GM18861 (cell line): ENCODE data around the gene MARCKSL1.
"Not testable (repeated sequence)": the region's sequence is repeated elsewhere in the genome, so short reads cannot be mapped to it uniquely, and the experiment has no call there.

Source experiments
- ATAC-seq: cut with Tn5 transposase; IDR thresholded peaks from one replicate; pipeline ENCODE4 v1.9.1; 2021; ENCODE audit not compliant: unreplicated experiment

MARCKSL1 gene

GRCh38 chr1:32334274-32334861 lies 1.7 kb downstream of the MARCKSL1 start:
- no peak for ATAC-seq

- no peak for ATAC-seq
These were observed 2.6 kb downstream of the MARCKSL1 start for GRCh38 chr1:32333251-32333963.

GRCh38 chr1:32332290-32333079 lies 3.5 kb downstream of the MARCKSL1 start:
- ATAC-seq = no peak

- no peak for ATAC-seq
These were observed 4.5 kb downstream of the MARCKSL1 start for GRCh38 chr1:32331549-32331948.

- no peak for ATAC-seq
These were observed 5.4 kb downstream of the MARCKSL1 start for GRCh38 chr1:32330558-32331151.

- no peak for ATAC-seq
These were observed 6.0 kb downstream of the MARCKSL1 start for GRCh38 chr1:32329931-32330466.

GRCh38 chr1:32327204-32327603 lies 8.8 kb downstream of the MARCKSL1 start:
- no peak for ATAC-seq

GRCh38 chr1:32321712-32322291 lies 14.2 kb downstream of the MARCKSL1 start:
- ATAC-seq = no peak

GRCh38 chr1:32318127-32318869 lies 17.7 kb downstream of the MARCKSL1 start:
- ATAC-seq = no peak

GRCh38 chr1:32316903-32317277 lies 19.1 kb downstream of the MARCKSL1 start:
- no peak for ATAC-seq

GRCh38 chr1:32311709-32312393 lies 24.2 kb downstream of the MARCKSL1 start:
- ATAC-seq = no peak

- ATAC-seq = no peak
These were observed 26.1 kb downstream of the MARCKSL1 start for GRCh38 chr1:32309960-32310359.

- no peak for ATAC-seq
These were observed 28.7 kb downstream of the MARCKSL1 start for GRCh38 chr1:32307324-32307723.

GRCh38 chr1:32305310-32305709 lies 30.7 kb downstream of the MARCKSL1 start:
- ATAC-seq = no peak

GRCh38 chr1:32303997-32304622 lies 31.9 kb downstream of the MARCKSL1 start:
- no peak for ATAC-seq

- no peak for ATAC-seq
These were observed 32.7 kb downstream of the MARCKSL1 start for GRCh38 chr1:32303358-32303757.

GRCh38 chr1:32299327-32299726 lies 36.7 kb downstream of the MARCKSL1 start:
- no peak for ATAC-seq

- not testable (repeated sequence) for ATAC-seq
These were observed 37.8 kb downstream of the MARCKSL1 start for GRCh38 chr1:32298211-32298610.
